Measurements from ENCODE around the gene ZNF101.

GRCh38 chr19:19631346-19631745 is 37.3 kb upstream of the ZNF101 start:
- TF ChIP-seq CTCF (conservative IDR thresholded peaks at IDR 0.05) (no peak), ZFX (IDR thresholded peaks at IDR 0.05) (no peak)

Data from C4-2B (cell line).